Stimulated activated CD4-positive, alpha-beta T cell treated with anti-CD3 and anti-CD28 coated beads, TNF-alpha, amount 100 ng/mL, for 48 hours (primary cell): ENCODE results near the gene B3GALT2.

ENCODE experiments used
- DNase-seq, 3 donors: peaks; one replicate each; pipeline ENCODE4 v3.0.0-alpha.2; 2020; ENCODE audit warnings: low read depth in 3 of 3

B3GALT2 gene

DNA sequence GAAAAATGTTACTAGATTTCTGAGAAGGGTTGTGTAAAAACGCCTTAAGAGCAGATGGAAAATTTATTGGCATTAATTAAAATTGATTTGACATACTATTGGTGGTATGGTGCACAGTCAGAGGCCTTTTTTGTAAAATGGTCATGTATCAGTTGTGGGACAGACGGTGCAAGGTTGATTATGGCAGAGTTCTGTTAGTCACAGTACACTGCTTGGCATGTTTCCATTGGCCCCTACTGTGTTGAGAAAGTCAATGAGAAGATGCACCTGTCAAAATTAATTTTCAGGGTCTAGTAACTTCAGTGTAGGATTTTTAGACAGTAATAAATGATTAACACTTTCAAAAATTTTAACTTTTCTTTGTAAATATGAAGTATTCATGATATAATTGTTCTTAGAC is 4.4 kb downstream of the B3GALT2 start:
- no peak for DNase-seq

DNA sequence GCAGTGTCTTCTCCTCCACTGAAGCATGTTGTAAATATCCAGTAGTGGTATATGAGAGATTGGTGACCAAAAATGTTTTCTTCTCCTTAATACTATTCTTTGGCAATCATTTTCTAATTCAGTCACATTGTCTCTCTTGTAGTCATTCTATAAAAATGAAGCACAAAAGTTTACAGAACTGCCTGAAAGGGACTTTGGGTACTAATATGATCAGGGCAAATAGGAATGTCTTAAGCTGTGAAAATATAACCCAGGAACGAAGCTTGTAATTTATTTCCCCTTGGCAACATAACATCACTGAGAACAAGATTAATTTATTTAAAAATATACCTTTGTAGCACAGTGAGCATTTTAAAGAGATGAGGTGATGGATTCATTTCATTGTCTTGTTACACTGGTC is 4.9 kb downstream of the B3GALT2 start:
- DNase-seq = no peak

DNA sequence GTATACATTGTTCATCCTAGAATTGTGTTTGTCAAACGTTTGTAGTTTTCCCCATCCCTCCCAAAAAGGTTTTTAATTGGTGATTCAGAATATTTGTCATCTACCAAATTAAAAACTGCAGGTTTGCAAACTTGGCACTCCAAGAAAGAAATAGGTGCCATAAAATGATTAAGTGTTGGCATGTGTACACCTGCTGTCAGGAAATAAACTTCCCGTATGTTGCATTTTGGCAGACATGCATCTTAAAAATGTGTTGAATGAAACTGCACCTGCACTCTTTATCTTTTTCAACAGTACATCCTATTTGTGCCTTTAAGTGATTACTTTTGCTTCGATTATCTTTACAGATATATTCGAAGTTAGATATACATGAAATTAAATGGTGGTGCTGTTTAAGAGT is 7.3 kb downstream of the B3GALT2 start:
- DNase-seq = no peak

DNA sequence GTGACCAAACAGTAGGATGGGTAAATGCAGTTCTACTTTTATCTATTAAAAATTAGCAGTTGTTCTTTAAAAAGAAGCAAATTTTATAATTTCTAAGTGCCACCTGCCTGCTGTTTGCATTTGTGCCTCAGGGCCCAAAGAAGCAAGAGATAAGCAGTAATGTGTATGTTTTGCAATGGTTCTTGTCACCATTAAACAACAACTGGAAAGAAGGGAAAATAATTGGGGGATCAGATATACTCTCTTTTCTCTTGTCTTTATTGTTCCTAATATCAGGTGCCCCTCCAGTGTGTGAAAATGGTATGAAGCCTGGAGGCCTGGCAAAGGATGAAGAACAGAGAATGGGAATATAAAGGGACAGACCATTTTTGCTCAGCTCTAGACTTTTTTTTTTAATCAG is 9.6 kb downstream of the B3GALT2 start:
- no peak for DNase-seq

DNA sequence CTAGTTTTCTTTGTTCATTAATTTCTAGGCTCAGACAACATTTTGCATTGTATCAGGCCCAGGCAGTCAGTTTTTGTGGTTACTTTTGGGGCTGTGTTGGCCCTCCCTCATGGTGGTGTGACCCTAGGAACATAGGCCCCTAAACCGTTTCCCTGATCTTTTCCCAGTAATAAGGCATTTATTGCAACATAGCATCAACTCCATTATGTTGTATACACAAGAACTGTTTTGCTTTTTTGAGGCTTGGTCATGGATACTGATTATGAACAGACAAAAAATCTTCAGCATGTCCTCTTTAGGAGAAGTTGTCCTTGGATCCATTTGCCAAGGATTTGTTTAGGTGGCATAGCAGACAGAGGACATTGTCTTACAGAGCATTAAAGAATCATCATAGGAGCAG is 10.3 kb downstream of the B3GALT2 start:
- no peak for DNase-seq

DNA sequence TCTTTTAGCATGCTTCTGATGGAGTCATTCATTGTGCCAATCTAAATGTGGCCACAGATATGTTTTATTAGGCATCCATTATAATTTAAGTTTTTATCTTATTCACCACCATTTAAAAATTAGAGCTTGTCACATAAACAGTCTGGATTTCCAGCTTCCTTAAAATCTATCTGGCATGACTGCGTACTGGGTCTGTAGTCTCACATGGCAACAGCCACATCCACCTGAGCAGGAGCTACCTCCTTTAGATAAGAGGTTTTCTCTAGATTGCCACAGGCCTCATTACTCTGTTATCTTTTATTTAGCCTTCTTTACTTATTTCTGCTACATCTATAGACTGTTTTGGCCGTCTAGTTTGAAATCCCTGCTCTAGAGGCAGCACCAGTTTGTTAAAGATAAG is 29.1 kb downstream of the B3GALT2 start:
- DNase-seq = no peak

DNA sequence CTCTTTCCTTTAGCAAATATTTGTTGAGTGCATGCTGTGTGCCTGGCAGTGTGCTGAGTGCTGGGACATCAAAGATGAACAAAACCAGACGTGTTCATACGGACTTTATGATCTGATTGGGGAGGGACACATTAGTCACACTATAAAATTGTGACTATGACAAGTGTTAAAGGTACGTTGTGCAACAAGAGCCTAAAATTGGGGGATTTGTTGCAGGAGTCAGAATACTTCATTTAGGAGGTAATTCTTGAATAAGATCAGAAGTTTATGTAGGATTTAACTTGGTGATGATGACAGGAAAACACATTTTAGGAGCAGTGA is 29.6 kb downstream of the B3GALT2 start:
- DNase-seq = no peak

DNA sequence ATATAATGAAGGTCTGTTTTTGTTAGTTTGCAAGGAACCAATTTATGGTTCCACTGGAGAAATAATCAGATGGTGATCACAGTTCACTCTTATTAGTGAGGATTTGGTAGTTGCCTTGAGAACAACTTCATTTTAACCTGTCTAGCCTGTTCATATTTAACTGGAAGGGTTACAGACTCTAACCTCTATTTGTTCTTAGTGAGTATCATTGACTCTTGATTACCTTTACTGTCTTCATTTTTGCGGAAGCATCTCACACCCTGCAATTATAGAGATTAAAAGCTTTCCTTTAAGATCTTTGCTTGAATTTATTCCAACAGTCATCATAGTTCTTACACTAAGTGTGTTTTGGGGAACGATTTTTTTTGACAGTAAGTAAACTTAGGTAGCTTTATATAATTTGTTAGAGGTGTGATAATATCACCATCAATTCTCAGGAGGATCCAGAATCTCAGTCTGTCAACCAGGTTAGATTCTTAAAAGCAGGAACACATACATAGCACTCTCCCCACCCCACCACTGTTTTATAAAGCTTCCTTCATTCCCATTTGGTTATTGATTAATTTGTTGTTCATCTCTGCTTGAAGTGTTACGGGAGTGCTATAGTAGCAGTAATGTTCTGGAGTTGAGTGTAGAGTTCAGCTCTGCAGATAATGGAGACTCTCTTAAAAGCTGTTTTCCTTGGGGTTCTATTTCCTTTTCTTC is 30.1 kb downstream of the B3GALT2 start:
- DNase-seq = no peak

DNA sequence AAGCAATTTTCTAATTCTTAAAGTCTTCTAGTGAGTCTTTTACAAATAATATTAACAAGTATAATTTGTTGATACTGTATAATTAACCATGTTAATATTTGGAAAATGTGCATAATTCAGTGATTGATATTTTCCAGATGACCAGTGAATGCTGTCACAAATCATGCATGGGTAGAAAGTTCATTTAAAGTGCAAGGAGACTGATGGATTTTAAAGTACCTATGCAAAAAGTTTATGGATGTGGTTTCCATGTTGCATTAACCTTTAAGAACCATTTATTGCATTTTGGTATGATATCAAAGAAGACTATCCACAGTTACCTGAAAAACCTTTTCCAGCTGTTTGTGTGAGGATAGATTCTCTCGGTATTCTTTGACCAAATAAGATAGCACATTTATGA is 41.4 kb downstream of the B3GALT2 start:
- no peak for DNase-seq

DNA sequence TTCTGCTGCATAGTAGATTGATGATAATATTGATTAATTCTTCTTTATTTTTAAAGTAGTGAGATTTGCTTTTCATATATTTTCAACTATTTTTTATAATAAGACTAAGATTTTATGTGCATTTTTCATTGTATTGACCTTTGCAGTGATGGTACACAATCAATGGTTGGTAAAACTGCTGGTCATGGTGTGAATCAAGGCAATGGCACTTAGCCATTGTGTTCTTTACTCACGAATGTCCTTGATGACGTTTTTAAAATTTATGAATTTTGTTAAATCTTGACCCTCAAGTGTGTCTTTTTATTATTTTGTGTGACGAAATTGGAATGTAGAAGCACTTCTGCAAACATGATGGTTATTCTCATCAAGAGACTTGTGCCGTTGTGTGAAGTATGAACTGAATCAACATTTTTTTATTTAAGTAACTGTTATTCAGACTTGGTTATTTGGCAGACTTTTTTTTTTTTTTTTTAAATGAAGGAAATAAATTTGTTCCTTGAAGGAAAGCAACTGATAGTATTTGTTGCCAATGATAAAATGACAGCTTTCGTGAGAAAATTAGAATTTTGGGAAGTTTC is 42.0 kb downstream of the B3GALT2 start:
- no peak for DNase-seq

DNA sequence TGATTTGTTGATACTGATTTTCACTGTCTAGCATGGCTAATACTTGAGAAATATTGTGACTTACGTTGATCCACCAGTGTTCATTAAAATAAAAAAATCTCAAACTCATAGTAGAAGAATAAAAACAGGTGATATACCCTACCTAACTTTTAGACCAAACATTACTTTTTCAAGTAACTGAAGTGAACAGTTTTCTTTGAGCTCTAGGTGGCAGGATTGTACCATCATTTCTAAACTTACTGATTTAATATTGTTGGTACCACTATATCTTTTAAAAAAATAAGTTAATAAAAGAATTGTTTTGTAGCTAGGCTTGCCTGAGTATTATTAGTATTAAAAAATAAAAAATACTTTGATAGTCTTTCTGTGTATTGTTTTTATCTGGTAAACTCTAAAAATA is 43.1 kb downstream of the B3GALT2 start:
- no peak for DNase-seq

DNA sequence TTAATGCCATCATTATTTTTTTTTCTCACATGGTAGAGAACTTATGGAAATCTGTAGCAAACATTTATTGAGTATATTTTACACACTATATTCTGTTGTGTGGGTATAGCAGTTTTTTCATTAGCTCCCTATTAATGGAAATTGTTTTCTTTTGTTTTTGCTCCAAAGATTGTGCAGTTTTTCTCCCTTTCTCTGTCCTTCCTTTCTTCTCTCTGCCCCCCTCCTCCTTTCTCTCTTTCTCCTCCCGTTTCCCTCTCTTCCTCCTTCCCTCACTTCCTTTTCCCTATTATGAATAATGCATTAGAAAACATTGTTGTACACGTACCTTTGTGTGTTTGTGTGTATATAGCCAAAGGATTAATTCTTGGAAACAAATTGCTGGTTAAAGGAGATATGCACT is 44.0 kb downstream of the B3GALT2 start:
- DNase-seq = no peak

DNA sequence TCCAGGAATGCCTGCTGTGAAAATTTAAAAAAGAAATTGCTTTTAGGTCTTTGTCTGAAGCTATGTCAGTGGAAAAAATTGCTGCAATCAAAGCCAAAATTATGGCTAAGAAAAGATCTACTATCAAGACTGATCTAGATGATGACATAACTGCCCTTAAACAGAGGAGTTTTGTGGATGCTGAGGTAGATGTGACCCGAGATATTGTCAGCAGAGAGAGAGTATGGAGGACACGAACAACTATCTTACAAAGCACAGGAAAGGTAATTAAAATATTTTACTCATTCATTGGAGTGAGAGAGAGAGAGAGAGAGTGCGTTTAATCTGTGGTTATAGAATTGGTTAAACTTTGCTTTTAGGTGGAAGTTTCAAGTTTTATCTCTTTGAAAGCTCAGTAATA is 44.6 kb downstream of the B3GALT2 start:
- DNase-seq = no peak

DNA sequence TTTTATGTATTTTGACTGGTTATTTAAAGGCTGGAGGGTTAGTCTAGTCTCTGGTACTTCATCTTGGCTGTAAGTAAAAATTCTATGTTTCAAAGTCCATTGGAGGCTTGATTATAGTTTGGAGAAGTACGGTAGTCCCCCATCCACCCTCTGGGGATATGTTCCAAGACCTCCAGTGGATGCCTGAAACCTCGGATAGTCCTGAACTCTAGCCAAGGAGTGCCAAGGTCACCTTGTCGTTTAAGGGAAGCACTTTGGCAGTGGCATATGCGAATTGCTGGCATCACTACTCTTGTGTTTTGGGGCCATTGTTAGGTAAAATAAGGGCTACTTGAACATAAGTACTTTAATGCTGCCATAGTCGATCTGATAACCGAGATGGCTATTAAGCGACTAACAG is 46.2 kb downstream of the B3GALT2 start:
- no peak for DNase-seq

DNA sequence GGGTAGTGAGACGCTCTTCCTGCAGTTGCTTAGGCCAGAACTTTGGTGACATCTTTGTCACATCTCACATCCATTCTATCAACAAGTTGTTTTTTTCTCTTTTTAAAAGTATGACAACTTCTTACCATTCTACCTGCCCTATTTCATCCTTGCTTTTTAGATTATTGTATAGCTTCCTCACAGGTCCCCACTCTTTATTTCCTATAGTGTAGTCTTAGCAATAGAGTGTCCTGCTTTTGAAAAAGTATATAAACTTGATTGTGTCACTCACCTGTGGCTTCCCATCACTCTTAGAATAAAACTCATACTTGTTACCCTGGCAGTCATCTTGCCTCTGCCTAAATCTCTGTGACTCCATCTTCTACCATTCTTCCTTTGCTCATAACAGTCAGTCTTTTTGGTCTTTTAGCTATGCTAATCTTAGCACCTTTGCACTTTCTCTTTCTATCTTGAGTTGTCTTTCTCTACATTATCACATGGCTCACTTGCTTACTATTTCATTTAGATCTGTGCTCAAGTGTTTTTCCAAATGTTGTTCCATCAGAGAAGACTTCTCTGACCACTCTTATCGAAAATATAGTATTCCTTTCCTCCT is 55.0 kb downstream of the B3GALT2 start:
- DNase-seq = no peak
